DOHH2 (cell line): ENCODE data around the gene KHNYN.

Source experiments
- H3F3A ChIP-seq: fragments of 200-600 bp; sonication (generic), shearing (Covaris generic); 2 replicates; pipeline ENCODE4 v1.6.0; 2016; ENCODE audit warnings: antibody characterized with exemption, mild to moderate bottlenecking; ENCODE audit not compliant: control insufficient read depth, insufficient read depth
- H3K27ac ChIP-seq: fragments of 200-600 bp; sonication (generic); 2 replicates; pipeline ENCODE4 v1.5.1; 2014; ENCODE audit warnings: low read depth, mild to moderate bottlenecking, low read length, moderate library complexity
- H3K27me3 ChIP-seq: fragments of 200-600 bp; sonication (generic); 2 replicates; pipeline ENCODE4 v1.6.1; 2014; ENCODE audit warnings: mild to moderate bottlenecking, low read length, mixed read lengths; ENCODE audit not compliant: control insufficient read depth
- H3K36me3 ChIP-seq: fragments of 200-600 bp; sonication (generic); 2 replicates; pipeline ENCODE4 v1.6.1; 2014; ENCODE audit warnings: mild to moderate bottlenecking, low read length, moderate library complexity, mixed read lengths; ENCODE audit not compliant: control insufficient read depth
- H3K4me1 ChIP-seq: fragments of 200-600 bp; sonication (generic); 2 replicates; pipeline ENCODE4 v1.6.1; 2014; ENCODE audit warnings: mild to moderate bottlenecking, low read length, mixed read lengths; ENCODE audit not compliant: control insufficient read depth
- H3K4me2 ChIP-seq: fragments of 200-600 bp; sonication (generic); 2 replicates; pipeline ENCODE4 v1.6.0; 2014; ENCODE audit warnings: mild to moderate bottlenecking, low read length, moderate library complexity
- H3K4me3 ChIP-seq: fragments of 200-600 bp; sonication (generic); 2 replicates; pipeline ENCODE4 v1.5.1; 2014; ENCODE audit warnings: mild to moderate bottlenecking, low read length, mixed read lengths
- H3K79me2 ChIP-seq: fragments of 200-600 bp; sonication (generic); 2 replicates; pipeline ENCODE4 v1.6.1; 2014; ENCODE audit warnings: mild to moderate bottlenecking, low read length, mixed read lengths; ENCODE audit not compliant: control insufficient read depth
- H3K9me2 ChIP-seq: fragments of 200-600 bp; sonication (generic); replicated peaks from 2 replicates; pipeline ENCODE4 v1.6.1; 2014; ENCODE audit warnings: mild to moderate bottlenecking, low read length, mixed read lengths; ENCODE audit not compliant: control insufficient read depth
- H3K9me3 ChIP-seq: fragments of 200-600 bp; sonication (generic); 2 replicates; pipeline ENCODE4 v1.6.1; 2014; ENCODE audit warnings: antibody characterized with exemption, low read length, mixed read lengths; ENCODE audit not compliant: control insufficient read depth, insufficient read depth
- H4K20me1 ChIP-seq: fragments of 200-600 bp; sonication (generic); 2 replicates; pipeline ENCODE4 v1.6.0; 2014; ENCODE audit warnings: low read depth, mild to moderate bottlenecking, antibody characterized with exemption, low read length, moderate library complexity; ENCODE audit not compliant: control insufficient read depth, insufficient read depth
- CTCF ChIP-seq: fragments of 200-600 bp; sonication (generic); IDR thresholded peaks from one replicate; pipeline ENCODE4 v1.5.1; 2014; ENCODE audit warnings: antibody characterized with exemption, mild to moderate bottlenecking, low read depth, low read length; ENCODE audit not compliant: poor library complexity, severe bottlenecking
- EZH2phosphoT487 ChIP-seq: fragments of 200-600 bp; sonication (generic); IDR thresholded peaks from 2 replicates; pipeline ENCODE4 v1.6.1; 2017; ENCODE audit warnings: borderline replicate concordance, mild to moderate bottlenecking, antibody characterized with exemption, low read length, moderate library complexity, mixed read lengths

KHNYN gene

GRCh38 chr14:24407608-24408325 is 22.0 kb upstream of the KHNYN start:
- Histone ChIP-seq H3K9me3 (no peaks in the 10 kb centered on the region), H4K20me1 (no peaks in the 10 kb centered on the region), H3K4me1 (no peaks in the 10 kb centered on the region), H3K79me2 (no peaks in the 10 kb centered on the region), H3F3A (no peaks in the 10 kb centered on the region), H3K9me2 (no peaks in the 10 kb centered on the region), H3K27me3 (peaks cover 24% of the 10 kb centered on the region), H3K4me3 (no peak overlapping the region), H3K27ac (no peak overlapping the region), H3K4me2 (no peak overlapping the region), H3K36me3 (no peaks in the 10 kb centered on the region)
- TF ChIP-seq EZH2phosphoT487 (no peak), CTCF (no peak)

- Histone ChIP-seq H3F3A (no peaks in the 10 kb centered on the region), H3K79me2 (no peaks in the 10 kb centered on the region), H3K4me2 (no peak overlapping the region), H4K20me1 (no peaks in the 10 kb centered on the region), H3K9me2 (no peaks in the 10 kb centered on the region), H3K4me3 (no peak overlapping the region), H3K27me3 (peaks cover 18% of the 10 kb centered on the region), H3K27ac (no peak overlapping the region), H3K4me1 (no peaks in the 10 kb centered on the region), H3K36me3 (no peaks in the 10 kb centered on the region), H3K9me3 (no peaks in the 10 kb centered on the region)
- TF ChIP-seq EZH2phosphoT487 (no peak), CTCF (no peak)
Observed at GRCh38 chr14:24408764-24409163, 21.0 kb upstream of the KHNYN start.

DNA sequence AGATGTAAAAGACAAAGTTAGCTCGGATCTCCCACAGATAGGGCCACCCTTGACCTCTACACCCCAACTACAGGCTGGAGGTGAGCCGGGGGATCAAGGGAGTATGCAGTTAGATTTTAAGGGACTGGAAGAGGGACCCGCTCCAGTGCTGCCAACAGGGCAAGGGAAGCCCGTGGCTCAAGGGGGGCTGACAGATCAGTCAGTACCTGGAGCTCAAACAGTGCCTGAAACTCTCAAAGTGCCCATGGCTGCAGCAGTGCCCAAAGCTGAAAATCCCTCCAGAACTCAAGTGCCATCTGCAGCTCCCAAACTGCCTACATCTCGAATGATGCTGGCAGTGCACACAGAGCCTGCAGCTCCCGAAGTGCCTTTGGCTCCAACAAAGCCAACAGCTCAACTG is 20.6 kb upstream of the KHNYN start:
- Histone ChIP-seq H3K27me3 (peaks cover 14% of the 10 kb centered on the region), H3F3A (no peaks in the 10 kb centered on the region), H3K9me2 (no peaks in the 10 kb centered on the region), H3K4me1 (no peaks in the 10 kb centered on the region), H3K9me3 (no peaks in the 10 kb centered on the region), H3K27ac (no peak overlapping the region), H3K4me2 (no peak overlapping the region), H3K79me2 (no peaks in the 10 kb centered on the region), H4K20me1 (no peaks in the 10 kb centered on the region), H3K4me3 (no peak overlapping the region), H3K36me3 (no peaks in the 10 kb centered on the region)
- no peak for TF ChIP-seq EZH2phosphoT487

- Histone ChIP-seq H3K79me2 (no peaks in the 10 kb centered on the region), H3K4me3 (no peak overlapping the region), H3K27ac (no peak overlapping the region), H3K36me3 (no peaks in the 10 kb centered on the region), H4K20me1 (no peaks in the 10 kb centered on the region), H3F3A (no peaks in the 10 kb centered on the region), H3K4me1 (no peaks in the 10 kb centered on the region), H3K27me3 (peaks cover 9% of the 10 kb centered on the region), H3K9me3 (no peaks in the 10 kb centered on the region), H3K4me2 (no peak overlapping the region), H3K9me2 (no peaks in the 10 kb centered on the region)
- TF ChIP-seq CTCF, result no peak
Observed at GRCh38 chr14:24409956-24410355, 19.8 kb upstream of the KHNYN start.
